Caki2 (cell line): ENCODE results near the gene DNMT3L. TPM values are rescaled to one million over a fixed set of nuclear protein-coding genes. Genes with fewer than 3 reads are reported as not detected.
"Not testable (repeated sequence)": the region's sequence is repeated elsewhere in the genome, so short reads cannot be mapped to it uniquely, and the experiment has no call there.

Experiments
- DNase-seq: peaks from one replicate; pipeline ENCODE4 v3.0.0-alpha.2; 2015; ENCODE audit warnings: low read depth
- in situ Hi-C: cut with HindIII; loops from 2 replicates; pipeline ENCODE4 v1.10.0; 2016; ENCODE audit warnings: low sequenced_read_pairs, low pct_unique_long_range_greater_than_20kb, mixed read lengths
- total RNA-seq: library from RNA; depleted of rRNA; stranded (reverse); fragments of >200 nt; shearing (Covaris generic); gene quantifications from 2 replicates; pipeline ENCODE4 v1.2.3, GENCODE V29; 2014; ENCODE audit warnings: low replicate concordance

The DNMT3L gene
- total RNA-seq, 1 experiment from 2014 or later: not detected

DNA sequence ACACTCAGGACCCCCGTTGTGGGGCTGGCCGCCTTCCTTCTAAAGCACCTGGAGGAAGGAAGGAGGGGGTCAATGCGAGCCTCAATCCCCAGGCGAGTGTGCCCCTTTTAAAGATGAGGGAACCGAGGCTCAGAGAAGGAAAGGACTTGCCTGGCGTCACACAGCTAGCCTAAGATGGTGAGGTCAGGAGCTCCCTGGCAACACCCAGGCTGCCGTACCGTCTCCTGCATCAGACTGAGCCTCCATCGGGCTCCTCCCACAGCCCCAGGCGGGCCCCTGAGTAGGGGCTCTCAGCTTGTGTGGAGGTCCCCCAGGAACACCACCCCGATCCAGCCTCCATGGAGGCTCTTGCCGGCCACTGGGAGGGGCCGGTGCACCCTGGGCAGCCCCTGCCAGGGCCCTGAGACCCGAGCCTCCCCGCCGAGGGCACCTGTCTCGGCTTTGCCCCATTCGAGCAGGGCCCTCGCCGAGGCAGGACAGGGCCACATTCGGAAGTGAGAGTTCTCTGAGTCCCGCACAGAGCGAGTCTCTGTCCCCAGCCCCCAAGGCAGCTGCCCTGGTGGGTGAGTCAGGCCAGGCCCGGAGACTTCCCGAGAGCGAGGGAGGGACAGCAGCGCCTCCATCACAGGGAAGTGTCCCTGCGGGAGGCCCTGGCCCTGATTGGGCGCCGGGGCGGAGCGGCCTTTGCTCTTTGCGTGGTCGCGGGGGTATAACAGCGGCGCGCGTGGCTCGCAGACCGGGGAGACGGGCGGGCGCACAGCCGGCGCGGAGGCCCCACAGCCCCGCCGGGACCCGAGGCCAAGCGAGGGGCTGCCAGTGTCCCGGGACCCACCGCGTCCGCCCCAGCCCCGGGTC, 23.7 kb upstream of the DNMT3L start, which contains the start of gene AIRE:
Gene AIRE, plus strand, starts transcription at position 739 of the 855 bp plus-strand sequence. CDS start 131 bp downstream, outside the sequence.
- no peak for DNase-seq
- in situ Hi-C loops: no loop called here

DNA sequence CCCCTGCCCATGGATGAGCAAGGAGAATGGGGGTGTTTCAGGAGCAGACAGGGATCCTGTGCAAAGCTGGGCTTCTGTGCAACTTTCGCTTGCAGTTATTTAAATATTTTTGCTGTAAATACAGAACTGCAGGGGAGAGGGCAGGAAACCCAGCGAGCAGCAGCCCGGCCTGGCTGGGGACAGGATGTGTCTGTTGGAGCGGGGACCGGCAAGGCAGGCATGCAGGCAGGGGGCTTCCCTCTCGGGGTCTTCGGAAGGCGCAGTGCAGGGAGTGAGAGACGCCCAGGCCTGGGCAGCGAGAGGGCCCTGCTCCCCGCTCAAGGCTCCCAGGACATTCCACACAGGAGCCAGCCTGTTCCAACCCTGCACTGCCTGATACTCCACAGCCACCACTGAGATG, 22.3 kb upstream of the DNMT3L start:
- DNase-seq: no peak
- in situ Hi-C loops: no loop called here

DNA sequence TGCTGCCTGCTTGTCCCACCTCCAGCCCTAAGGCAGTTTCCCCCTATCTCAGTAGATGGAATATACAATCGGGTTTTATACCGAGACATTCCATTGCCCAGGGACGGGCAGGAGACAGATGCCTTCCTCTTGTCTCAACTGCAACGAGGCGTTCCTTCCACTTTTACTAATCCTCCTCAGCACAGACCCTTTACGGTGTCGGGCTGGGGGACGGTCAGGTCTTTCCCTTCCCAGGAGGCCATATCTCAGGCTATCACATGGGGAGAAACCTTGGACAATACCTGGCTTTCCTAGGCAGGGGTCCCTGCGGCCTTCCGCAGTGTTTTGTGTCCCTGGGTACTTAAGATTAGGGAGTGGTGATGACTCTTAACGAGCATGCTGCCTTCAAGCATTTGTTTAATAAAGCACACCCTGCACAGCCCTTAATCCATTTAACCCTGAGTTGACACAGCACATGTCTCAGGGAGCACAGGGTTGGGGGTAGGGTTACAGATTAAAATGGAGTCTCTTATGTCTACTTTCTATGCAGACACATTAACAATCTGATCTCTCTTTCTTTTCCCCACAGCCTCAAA, 21.6 kb upstream of the DNMT3L start:
- DNase-seq, in situ Hi-C loops: not testable (repeated sequence)

DNA sequence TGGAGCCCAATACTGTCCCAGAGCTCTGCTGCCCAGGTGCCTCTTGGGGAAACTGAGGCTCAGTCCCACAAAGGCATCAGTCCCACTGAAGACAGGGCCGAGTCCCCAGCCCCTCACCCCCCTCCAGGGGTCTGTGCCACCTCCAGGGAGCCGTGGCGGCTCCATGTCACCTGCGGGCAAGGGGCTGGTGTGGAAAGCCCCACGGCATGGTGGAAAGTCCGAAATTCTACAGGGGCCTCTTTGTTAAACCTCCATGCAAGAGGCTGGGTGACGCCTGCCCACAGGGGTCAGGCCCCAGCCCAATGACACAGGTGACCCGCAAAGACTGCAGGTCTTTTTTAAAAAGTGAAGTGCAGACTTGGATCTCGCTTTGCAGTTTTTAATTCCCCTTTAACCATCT, 20.7 kb upstream of the DNMT3L start:
- DNase-seq: no peak
- in situ Hi-C loops: no loop called here

DNA sequence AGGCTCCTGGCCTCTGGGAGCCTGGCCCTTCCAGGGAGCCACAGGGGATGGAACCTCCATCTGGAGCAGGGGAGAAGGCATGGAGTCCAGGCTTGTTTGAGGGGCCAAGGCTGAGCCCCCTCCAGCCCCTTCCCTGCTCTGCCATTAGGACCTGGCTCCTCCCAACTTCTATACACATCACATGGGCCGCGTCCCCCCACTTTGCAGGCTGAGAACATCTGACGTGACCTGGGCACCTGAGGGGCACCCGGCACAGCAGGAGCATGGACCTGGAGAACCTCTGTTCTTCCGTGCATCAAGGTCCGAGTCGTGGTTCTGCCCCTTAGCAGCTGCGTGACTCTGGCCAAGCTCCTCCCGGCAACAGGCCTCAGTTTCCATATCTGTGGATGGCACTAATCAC, 20.1 kb upstream of the DNMT3L start:
- in situ Hi-C loops: no loop called here

DNA sequence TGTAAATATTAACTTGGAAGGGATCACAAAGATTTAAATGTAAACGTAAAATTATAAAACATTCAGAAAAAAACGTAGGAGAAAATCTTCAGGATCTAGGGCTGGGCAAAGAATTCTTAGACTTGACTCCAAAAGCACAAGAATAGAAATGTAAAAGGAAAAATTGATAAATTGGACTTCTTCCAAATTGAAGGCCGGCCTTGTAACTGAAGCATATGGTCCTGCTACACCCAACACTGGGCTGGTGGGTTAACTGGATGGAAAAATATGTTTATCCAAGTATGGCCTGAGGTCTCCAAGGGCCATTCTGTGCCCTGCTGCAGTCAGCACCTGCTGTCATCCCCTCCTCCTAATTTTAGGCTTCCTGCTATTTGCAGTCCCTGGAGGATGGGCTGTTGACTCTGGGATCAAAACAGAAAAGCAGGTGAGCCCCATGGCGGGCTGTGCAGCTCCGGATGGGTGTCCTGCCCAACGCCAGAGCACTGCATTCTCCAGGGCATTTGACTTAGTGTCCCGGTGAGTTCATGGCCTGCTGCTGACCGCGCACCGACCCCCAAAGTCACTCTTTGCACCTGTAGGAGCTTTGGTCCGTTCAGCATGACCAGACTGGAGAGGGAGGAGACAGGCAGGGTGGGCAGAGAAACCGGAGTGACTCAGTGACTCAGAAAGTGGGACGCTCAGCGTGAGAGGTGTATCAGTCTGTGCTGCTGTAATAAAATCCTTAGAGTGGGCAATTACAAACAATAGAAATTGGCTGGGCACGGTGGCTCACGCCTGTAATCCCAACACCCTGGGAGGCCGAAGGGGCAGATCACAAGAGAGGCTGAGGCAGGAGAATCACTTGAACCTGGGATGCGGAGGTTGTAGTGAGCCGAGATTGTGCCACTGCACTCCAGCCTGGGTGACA, 17.9 kb upstream of the DNMT3L start:
- in situ Hi-C loops: no loop called here
- DNase-seq: no peak

More for the DNA sequence above, 20.1 kb upstream of the DNMT3L start:
- no peak for DNase-seq

DNA sequence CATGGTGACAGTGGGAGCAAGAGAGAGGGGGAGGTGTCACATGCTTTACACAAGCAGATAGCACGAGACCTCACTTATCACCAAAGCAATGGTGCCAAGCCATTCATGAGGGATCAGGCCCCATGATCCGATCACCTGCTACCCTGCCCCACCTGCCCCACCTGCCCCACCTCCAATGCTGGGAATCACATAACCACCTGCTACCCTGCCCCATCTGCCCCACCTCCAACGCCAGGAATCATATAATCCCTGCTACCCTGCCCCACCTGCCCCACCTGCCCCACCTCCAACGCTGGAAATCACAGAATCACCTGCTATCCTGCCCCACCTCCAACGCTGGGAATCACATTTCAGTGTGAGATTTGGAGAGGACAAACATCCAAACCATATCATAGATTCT, 13.3 kb upstream of the DNMT3L start:
- in situ Hi-C loops: no loop called here

DNA sequence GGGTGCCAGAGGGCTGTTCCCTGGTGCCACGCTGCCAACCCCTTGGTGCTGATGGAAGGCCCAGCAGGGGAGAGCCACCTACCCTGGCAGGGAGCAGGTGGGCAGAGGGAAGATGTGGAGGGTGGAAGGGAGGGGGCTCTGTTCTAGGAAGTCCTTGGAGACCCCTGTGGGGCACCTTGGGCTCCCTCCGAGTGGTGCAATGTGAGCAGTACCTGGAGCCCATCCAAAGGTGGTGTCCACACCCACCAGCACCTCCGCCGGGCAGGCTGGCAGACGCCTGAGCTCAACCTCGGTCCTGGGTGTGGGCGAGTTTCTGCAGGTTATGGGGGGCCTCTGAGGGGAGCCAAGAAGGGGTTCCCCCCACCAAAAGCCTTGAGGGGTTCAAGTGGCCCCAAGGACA, 11.3 kb upstream of the DNMT3L start:
- in situ Hi-C loops: no loop called here

More for the DNA sequence above, 13.3 kb upstream of the DNMT3L start:
- no peak for DNase-seq

DNA sequence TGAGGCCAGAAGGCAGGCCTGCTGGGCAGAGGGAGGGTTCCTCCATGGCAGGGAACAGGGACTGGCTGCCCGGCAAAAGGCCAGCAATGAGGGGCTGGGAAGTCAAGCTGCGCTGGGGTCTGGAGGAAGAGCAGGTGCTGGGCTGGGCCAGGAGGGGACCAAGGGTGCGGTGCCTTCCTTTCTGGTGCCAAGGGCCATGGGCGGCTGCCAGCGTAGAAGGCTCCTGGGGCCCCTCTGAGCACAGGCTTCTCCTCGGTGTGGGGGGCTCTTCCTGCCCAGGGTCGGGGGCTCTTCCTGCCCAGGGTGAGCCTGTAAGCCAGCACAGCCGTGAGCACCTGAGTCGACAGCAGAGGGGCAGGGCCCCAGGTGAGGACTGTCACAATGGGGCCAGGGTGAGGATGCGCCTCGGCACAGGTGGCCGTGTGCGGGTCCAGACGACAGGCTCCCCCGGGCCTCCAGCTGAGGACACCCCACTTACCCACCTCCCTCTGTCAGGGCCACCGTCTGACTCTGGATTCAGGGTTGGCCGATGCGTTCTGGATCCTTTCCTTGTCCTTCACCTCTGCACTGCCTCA, 10.7 kb upstream of the DNMT3L start:
- DNase-seq: no peak
- in situ Hi-C loops: no loop called here

More for the DNA sequence above, 11.3 kb upstream of the DNMT3L start:
- no peak for DNase-seq

DNA sequence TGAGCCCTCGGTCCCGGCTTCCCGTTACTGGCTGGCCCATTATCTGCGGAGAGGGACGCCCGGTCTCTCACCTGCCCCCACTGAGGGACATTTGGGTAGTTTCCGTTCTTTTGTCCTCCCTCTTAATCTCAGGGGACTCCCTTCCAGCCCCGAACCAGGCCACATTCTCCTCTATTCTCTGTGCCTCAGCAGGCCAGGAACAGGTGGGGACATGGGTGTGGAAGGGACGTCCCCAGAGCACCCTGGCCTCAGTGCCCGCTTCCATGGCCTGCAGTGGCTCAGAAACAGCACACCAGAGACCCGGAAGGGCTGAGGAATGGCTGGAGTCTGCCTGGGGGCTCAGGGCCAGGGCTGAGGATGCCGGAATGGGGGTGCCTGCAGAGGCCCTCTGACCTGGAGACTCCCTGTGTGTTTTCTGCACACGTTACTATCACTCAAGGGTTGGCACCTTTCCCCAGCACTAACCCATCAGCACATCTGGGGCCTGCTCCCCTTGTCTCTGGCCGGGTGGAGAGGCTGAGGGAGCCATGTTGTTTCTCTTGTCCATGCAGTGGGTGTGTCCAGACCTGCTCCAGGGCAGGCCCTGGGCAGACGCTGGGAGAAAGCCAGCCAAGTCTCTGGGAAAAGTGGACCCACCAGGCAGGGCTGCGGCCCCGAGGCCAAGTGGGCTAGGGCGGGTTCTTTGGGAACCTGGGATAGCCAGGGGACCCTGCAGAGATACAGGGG, 10.0 kb upstream of the DNMT3L start:
- DNase-seq: no peak
- in situ Hi-C loops: no loop called here

DNA sequence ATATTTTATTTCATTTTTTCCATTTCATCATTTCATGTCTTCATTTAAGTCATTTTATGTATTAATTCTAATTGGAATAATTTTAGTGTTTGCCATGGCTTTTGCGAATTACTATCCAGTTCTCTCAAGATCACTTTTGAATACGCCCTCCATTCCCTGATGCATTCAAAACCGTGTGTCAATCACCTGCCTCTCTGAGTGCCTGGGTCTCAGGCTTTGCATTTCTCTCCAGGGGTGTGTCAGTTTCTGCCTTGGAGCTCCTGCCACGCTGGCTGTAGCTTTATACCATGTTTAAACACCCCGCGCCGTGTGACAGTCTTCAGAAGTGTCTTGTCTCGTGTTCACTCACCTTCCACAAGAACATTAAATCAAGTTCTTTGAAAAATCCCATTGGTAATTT, 7.4 kb upstream of the DNMT3L start:
- no peak for DNase-seq
- in situ Hi-C loops: no loop called here

DNA sequence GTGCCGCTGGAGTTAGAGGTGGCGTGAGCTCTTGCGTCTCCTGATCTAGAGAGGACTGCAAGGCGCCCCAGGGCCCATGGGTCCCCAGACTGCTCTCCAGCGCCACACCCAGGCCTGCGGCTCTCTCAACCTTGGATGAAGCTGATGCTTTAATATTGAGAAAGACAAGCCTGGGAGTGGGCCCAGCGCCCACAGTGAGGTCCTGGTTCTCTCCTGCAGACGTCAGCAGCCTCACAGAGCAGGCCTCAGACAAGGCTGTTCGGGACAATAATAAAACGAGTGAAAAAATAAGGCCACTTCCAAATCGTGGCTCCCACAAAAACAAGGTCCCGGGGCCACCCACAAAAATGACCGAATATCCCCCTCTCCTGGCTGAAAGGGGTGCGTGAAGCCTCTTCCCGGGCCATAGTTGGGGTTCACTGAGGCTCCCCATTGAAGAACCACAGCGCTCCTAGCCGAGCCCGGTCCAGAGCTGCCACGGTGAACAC, 6.0 kb upstream of the DNMT3L start:
- in situ Hi-C loops: no loop called here
- DNase-seq: no peak

DNA sequence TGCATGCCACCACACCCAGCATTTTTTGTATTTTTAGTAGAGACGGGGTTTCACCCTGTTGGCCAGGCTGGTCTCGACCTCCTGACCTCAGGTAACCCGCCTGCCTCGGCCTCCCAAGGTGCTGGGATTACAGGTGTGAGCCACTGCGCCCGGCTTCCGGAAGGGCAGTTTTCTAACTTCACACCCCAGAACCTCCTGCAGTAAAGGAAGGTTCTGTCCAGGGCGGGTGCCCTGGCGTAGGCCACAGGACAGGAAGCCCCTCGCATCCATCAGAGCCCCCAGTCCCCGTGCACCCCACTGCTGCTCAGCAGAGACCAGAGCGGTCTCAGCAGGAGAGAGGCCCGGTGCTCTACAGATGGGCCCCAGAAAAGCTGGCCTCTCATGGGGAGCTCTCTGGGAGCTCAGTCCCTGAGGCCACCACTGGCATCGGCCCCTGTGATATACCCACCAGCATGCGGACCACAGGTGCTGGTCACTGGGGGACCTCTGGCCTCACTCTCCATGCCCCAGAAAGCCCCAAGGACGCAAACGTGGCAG, 4.1 kb upstream of the DNMT3L start:
- DNase-seq: no peak
- in situ Hi-C loops: no loop called here

DNA sequence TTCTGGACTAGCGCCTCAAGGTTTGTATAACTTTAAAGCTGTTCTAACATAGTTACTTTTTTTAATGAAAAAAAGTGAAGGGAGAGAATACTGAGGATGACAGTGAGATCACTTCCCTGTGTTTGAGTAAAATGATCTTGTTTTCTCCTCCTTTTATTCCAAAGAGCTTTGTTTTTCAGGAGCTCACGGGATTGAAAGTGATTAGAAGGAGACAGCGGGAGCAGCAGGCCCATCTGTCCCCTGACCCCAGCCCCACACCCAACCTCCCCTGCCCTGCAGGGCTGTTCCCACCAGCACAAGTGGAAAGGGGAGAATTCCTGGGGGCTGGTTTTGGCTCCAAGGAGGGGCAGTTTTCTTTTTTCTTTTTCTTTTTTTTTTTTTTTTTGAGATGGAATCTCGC, 2.1 kb upstream of the DNMT3L start:
- no peak for DNase-seq
- in situ Hi-C loops: no loop called here

DNA sequence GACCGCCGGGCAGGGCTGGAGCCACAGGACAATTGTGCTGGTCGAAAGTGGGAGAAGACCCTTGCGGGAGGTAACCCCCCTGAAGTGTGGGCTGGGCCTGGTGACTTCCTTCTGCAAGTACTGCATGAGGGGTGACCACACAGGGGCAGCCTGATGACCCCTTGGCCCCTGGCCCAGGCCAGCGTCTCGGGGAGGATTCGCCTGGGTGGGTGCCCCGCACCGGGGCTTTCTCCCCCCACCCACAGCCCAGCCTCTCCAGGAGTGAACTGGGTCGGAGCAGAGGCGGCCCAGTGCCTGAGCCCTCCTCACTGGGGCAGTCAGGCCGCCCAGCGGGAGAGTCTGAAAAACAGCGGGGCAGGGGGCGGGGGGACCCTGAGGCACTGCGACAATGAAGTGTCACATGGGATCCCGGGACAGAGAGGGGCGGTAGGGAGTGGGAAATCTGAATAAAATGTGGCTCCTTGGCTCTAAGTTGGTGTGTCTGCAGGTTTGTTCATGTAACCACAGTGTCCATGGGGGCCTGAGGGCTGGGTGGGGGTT, 1.6 kb upstream of the DNMT3L start:
- in situ Hi-C loops: no loop called here
- no peak for DNase-seq

DNA sequence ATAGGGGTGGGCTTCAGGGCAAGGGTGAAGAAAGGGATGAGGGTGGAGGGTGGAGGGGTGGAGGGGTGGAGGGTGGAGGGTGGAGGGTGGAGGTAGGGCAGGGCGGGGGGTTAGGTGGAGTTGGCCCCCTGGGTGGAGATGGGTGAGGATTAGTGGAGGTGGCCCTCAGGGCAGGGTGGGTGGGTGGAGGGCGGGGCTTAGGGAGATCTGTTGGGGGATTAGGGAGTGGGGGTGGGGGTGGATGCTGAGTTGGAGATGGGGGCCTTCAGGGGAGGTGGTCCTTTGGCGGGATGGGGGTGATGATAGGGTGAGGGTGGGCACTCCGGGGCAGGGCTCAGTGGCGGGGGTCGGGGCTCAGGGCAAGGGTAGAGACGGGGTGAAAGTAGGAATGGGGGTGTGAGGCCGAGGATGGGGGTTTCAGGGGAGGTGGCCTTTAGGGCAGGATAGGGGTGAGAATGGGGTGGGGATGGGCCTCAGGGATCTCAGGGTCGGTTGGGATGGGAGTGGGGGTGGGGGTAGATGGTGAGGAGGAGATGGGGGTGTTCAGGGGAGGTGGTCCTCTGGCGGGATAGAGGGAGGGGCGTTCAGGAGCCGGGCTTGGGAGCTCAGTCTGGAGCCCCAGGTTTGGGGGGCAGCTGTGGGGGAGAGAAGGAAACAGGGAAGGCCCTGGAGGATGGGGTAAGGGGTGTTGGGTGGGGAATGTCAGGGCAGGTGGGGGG, 800 bp upstream of the DNMT3L start:
- DNase-seq: no peak
- in situ Hi-C loops: no loop called here
